PC-3 (cell line): ENCODE results near the gene FAH.

Experiments used
- EZH2 ChIP-seq: fragments of 300-600 bp; sonication (generic); IDR thresholded peaks from one replicate; pipeline ENCODE4 v1.6.1; 2017; ENCODE audit warnings: antibody characterized with exemption, mild to moderate bottlenecking, low read length; ENCODE audit not compliant: unreplicated experiment
- TF ChIP-seq, protein P1 (sequence below): fragments of 300-600 bp; sonication (generic); conservative IDR thresholded peaks from 2 replicates; pipeline ENCODE4 v1.5.1; 2017; ENCODE audit warnings: antibody characterized with exemption, low read depth, mild to moderate bottlenecking, low read length

DNA sequence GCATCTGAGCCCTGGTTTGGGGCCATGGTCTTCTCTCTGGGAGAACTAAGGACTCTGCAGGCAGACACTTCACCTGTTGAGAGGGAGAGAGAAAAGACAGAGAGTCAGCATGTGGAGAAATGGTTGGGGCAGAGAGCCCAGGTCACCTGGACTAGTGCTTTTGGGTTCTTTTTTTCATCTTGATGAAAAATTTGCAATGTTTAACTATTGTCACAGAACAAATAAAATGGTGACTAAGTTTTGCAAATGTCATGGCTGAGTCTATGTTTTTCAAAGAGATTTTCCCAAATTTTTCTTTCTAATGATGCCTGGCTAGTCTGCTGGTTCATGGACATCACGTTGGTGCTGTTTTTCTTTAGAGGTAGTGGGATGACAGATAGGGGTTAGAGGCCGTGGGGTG, 17.8 kb downstream of the FAH start:
- TF ChIP-seq, protein P1, sequence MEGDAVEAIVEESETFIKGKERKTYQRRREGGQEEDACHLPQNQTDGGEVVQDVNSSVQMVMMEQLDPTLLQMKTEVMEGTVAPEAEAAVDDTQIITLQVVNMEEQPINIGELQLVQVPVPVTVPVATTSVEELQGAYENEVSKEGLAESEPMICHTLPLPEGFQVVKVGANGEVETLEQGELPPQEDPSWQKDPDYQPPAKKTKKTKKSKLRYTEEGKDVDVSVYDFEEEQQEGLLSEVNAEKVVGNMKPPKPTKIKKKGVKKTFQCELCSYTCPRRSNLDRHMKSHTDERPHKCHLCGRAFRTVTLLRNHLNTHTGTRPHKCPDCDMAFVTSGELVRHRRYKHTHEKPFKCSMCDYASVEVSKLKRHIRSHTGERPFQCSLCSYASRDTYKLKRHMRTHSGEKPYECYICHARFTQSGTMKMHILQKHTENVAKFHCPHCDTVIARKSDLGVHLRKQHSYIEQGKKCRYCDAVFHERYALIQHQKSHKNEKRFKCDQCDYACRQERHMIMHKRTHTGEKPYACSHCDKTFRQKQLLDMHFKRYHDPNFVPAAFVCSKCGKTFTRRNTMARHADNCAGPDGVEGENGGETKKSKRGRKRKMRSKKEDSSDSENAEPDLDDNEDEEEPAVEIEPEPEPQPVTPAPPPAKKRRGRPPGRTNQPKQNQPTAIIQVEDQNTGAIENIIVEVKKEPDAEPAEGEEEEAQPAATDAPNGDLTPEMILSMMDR: no peak
- no peak for TF ChIP-seq EZH2
